HG02884 (cell line): ENCODE results near the gene BDNF.

Experiments used
- ATAC-seq: cut with Tn5 transposase; IDR thresholded peaks from one replicate; pipeline ENCODE4 v1.9.1; 2021; ENCODE audit warnings: mild to moderate bottlenecking, moderate library complexity; ENCODE audit not compliant: unreplicated experiment

The BDNF gene

DNA sequence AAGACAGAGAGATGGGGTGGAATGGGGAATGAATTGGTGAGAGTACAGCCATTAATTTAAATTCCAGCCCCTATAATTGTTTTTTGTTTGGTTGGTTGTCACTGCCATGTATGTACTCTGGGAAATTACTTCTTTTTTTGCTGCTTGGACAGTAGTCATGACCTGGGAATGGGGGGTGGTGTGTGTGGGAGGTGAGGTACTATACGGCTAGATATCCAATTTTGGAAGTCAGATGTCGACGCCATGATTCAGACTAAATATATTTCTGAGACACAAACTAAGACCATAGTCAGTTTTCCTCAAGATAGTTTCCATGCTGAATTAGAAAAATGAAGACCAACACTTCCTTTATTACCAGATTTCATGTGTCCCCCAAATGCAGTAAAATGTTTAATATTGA is 7.4 kb upstream of the BDNF start:
- ATAC-seq = no peak

DNA sequence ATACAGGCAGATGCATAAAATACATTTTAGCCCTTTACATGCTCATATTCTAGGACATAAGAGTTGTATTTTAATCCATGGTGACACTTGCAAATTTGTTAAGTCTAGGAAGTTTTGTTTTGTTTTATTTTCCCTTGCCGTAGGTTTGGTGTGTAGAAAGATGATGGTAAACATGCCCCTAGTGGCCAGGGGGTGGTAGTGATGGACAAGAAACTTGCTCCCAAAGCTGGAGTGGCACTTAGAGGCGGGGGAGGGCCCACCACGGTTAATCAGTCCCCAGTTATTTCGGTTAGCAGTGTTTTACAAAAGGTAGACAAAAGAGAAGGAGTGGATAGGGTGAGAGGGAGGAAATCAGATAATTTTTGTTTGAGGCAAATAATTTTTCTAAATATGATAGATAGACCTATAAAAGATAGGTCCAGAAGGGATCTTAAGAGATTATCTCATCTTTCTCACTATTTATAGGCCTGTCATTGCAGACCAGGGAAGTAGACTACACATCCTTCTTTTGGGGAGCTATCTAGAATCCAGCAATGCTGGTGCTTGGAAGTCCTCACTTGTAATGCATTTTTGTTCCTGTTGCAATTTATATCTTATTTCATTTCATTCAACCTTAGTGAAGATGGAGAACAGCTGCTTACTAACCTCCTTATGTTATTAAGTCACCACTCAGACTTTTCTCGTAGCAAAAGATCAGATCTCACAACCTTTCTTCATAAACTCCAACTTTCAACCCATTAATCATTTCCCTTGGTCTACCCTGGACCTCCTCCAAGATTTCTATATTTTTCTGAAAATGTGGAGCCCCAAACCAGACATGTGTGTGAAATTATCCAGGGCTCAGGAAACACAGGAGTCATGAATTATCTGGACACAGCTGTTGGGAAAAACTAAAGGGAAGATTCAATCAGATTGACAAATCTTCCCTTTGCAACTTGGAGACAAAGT is 5.9 kb upstream of the BDNF start:
- ATAC-seq = peak; percentile 78

DNA sequence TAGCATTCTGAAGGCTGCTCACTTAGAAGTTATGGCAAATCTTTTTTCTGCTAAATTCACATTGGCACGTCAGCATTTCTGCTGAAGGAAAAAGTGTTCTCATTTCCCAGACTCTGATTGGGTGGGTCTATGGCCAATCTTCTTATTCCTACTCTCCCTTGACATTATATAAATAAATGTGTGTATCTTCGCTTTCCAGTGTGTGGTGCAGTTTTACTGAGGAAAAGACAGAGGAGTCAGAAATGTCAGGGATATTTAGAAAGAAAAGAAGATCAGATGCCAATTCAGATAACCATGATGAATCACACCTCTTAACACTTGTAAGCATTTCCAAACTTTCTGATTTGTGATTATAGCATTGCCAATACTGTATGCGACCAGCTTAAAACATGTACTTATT is 3.2 kb upstream of the BDNF start:
- ATAC-seq = no peak

- no peak for ATAC-seq
These were observed 2.6 kb upstream of the BDNF start for GRCh38 chr11:27702811-27703210.

DNA sequence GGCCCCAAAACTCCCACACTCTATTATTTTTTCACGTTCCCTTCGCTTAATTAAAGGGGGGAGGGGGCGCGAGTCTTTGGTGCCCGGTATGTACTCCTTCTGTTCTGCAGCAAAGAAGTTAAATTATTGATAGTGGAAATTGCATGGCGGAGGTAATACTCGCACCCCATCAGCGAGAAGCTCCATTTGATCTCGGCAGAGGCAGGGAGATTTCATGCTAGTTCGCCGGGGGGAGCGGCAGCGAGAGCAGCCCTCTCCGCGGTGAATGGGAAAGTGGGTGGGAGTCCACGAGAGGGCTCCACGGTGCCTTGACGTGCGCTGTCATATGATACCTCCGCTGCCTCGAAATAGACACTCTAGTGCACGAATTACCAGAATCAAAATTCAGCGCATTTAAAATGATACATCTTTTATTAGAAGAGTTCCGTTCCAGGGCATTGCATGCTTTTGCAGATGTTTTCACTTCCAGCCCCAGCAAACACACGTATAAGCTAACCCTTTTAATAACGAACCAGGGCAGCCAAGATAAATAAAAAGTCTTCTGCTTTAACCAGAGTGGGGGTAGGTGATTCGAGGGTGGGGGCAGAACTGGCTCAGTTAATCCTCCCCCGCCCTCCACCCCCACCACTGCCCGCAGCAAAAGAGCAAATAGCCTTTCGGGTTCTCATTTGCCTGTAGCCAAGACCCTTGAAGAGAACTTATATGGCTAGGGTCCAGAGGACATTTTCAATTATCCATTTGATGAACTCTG is 1.3 kb upstream of the BDNF start:
- ATAC-seq = no peak

DNA sequence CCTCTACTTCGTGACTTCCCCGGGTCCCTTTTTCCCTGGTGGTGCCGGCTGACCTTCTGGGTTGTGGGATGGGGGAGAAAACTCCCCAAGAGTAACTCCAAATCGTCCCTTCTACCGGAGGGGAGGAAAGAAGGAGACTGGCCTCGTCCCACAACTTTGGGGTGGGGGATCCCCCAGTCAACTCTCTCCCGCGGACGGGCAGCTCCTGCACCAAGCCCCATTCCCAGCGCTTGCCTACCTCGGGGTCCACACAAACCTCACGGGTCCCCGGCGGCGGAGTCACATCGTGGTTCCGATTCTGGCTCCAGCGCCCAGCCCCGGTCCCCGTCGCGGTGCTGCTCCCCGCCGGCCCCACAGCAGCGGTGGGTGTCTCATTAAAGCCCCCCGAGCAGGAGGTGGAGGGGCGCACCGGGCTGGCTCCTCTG is 317 bp downstream of the BDNF start:
- no peak for ATAC-seq

GRCh38 chr11:27699242-27699925 is 871 bp downstream of the BDNF start:
- ATAC-seq = no peak

- ATAC-seq = peak; percentile 55
These were observed 1.4 kb downstream of the BDNF start for GRCh38 chr11:27698872-27699241.

DNA sequence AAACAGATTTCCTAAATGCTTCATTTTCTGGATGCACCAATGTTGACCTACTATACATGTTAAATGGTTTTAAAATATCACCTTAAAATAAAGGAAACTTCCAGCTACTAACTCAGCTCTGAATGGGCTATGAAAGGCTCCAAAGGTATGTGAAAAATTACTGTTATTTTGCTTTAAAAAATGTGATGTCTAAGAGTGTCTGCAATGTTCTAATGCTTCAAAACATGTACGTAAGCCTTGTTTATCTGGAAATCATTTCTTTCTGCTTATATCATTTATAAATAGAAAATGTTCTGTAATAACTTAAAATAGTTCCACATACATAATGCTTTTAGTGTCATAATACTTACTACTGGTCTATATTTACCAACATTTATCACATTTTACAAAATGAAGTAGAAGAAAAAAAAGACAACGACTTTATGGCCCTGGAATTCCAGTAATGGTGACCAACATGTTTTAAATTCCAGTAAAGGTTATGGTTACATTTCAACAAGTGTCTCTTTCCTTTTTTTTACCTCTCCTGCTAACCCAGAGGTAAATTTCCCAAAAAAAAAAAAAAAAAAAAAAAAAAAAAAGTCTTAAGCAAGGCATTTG is 2.5 kb downstream of the BDNF start:
- no peak for ATAC-seq

DNA sequence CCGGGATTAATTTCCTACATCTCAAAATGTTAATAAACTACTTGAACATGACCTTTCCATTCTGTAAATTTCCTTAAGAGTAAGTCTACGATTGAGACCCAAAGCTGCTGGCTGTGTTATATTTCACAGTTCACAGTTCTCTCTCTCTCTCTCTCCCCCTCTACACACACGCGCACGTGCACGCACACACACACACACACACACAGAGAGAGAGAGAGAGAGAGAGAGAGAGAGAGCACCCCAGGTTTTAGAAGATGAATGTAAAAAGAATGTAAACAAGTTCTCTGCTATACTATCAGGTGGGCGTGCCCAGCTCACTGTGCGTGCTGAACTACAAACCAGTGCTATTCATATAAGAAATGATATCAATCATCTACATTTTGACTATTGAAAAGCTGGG is 3.3 kb downstream of the BDNF start:
- ATAC-seq = no peak

- no peak for ATAC-seq
These were observed 4.1 kb downstream of the BDNF start for GRCh38 chr11:27696115-27696514.

DNA sequence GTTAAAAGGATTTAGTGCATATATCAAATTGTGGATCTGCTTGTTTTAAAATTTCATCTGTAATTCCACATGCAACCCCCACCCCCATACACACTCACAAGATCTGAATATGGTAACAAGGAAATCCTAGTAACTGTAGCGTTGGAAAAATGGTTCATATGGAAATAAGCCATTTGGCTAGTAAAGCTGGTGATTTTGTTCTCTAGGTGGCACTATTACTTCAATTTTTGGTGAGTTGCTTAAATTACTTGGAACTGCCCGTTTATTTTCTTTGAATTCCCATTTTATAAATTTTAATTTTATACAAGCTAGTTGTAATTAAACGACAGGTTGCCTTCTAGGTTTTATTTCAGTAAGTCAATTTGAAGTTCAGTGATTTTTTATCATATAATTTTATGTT is 5.3 kb downstream of the BDNF start:
- ATAC-seq = no peak

DNA sequence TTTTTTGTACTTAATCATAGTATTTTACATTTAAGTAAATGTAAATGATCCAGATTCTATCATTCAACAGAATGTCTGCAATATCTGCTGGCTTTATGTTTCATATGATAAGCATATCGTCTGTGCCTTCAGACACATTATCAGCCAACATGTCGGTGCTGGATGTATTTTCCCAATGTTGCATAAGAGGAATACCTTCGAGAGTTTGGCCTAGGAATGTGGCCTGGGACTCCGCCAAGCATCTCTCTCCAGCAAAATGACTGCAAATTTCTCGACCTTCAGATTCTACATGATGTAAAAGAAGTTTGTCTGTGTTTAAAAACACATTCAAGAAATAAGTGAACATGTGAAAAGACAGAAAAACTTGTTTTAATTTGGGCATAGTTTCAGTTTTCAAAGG is 6.9 kb downstream of the BDNF start:
- ATAC-seq = no peak

DNA sequence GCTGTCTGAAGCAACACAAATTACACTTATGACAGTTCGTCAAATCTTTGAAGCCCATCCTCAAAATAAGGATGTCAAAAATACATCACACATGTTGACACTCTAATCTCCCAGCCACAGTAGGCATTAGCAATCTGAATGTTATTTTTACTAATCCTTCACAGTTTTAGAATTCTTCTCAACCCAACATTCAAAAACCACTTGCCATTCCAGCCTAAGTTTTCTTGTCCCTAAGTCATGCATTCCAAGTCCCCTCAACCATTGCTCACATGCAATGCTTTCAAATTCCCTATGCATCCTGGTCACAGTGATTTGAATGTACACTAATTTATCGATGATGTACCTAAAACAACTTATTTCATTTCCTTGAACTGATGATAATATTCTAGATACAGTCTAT is 7.5 kb downstream of the BDNF start:
- no peak for ATAC-seq

- ATAC-seq = no peak
These were observed 12.2 kb downstream of the BDNF start for GRCh38 chr11:27688076-27688475.

GRCh38 chr11:27681664-27682063 is 18.6 kb downstream of the BDNF start:
- ATAC-seq = no peak

- ATAC-seq = no peak
These were observed 20.9 kb downstream of the BDNF start for GRCh38 chr11:27679136-27680015.

- no peak for ATAC-seq
These were observed 22.0 kb downstream of the BDNF start for GRCh38 chr11:27678242-27678641.

DNA sequence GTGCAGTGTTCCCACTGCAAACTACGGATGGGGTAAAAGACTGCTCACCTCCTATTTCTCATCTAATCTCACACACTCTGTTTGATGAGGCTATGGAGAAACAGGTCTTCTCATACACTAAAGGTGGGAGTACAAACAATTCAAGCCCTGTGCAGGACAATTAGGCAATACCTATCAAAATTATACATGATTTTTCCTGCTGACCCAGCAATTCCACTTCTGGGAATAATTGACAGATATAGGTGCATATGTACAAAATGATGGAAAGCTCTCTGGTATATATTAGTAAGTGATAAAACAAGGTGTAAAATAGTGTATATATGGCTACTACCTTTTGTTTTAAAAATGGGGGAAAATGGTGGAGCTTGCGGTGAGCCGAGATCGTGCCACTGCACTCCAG is 23.1 kb downstream of the BDNF start:
- ATAC-seq = no peak

DNA sequence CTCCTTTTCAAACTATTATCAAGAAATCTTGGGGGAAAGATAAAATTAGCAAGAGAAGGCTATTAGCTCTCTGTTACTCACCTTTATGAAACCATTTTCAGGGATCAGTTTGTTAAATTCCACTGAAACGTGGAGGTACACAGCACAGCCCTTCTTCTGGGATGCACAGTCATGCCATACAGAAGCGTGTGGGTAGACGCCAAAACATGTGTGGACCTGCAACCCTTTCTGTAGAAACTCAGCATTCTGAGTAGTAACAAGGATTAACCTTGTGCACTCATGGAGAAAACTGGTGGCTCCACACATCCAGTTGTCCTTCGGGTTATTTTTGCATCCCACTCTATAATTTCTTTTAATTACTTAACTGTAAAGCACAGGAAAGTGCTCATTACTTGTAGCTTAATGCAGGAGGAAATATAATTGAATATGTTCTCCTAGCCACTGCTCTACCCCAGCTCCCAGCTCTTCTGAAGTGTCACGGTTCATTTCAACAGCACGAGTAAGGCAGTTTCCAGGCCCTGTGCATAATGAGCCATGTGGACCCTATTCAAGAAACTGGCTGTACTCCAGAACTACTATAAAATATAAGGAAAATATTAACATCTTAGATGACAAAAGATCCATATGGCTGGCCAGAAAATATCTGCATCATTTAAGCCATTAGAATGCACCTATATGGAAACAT is 26.1 kb downstream of the BDNF start:
- ATAC-seq = no peak
